UCSD-AML1 (cell line): ENCODE results near the gene ZNF208.
"Not testable (repeated sequence)": the region's sequence is repeated elsewhere in the genome, so short reads cannot be mapped to it uniquely, and the experiment has no call there.

Source experiments
- DNase-seq: peaks from one replicate; lab custom pipeline; 2025; ENCODE audit not compliant: unreplicated experiment; lab: John Stamatoyannopoulos, UW

Gene ZNF208

GRCh38 chr19:22010437-22011143 lies at the start of gene ZNF208:
TSS of gene ZNF208 (minus strand) at chr19:22010943. CDS start at chr19:22010794, 149 bp downstream.
- DNase-seq = not testable (repeated sequence)

- no peak for DNase-seq
These were observed 41.9 kb upstream of the ZNF208 start for GRCh38 chr19:22052644-22053013.

GRCh38 chr19:22041151-22041550 lies 30.4 kb upstream of the ZNF208 start:
- not testable (repeated sequence) for DNase-seq

- no peak for DNase-seq
These were observed 19.9 kb upstream of the ZNF208 start for GRCh38 chr19:22030680-22031079.

- DNase-seq = no peak
These were observed 15.9 kb upstream of the ZNF208 start for GRCh38 chr19:22026687-22027086.

- DNase-seq = not testable (repeated sequence)
These were observed 14.8 kb upstream of the ZNF208 start for GRCh38 chr19:22025539-22025938.

- no peak for DNase-seq
These were observed 40.3 kb downstream of the ZNF208 start for GRCh38 chr19:21970466-21970865.

- no peak for DNase-seq
These were observed 63.0 kb downstream of the ZNF208 start for GRCh38 chr19:21947775-21948174.

- DNase-seq = no peak
These were observed 70.1 kb downstream of the ZNF208 start for GRCh38 chr19:21940684-21941083.

GRCh38 chr19:21934593-21934992 lies 76.2 kb downstream of the ZNF208 start:
- no peak for DNase-seq

GRCh38 chr19:21934131-21934530 lies 76.6 kb downstream of the ZNF208 start:
- no peak for DNase-seq

- no peak for DNase-seq
These were observed 88.5 kb downstream of the ZNF208 start for GRCh38 chr19:21922276-21922675.

- no peak for DNase-seq
These were observed 89.0 kb downstream of the ZNF208 start for GRCh38 chr19:21921691-21922180.

- no peak for DNase-seq
These were observed 95.3 kb downstream of the ZNF208 start for GRCh38 chr19:21915411-21915810.

- no peak for DNase-seq
These were observed 98.1 kb downstream of the ZNF208 start for GRCh38 chr19:21912654-21913053.

GRCh38 chr19:21910318-21910717 lies 100.4 kb downstream of the ZNF208 start:
- no peak for DNase-seq

- no peak for DNase-seq
These were observed 102.7 kb downstream of the ZNF208 start for GRCh38 chr19:21908066-21908465.

- no peak for DNase-seq
These were observed 103.2 kb downstream of the ZNF208 start for GRCh38 chr19:21907516-21907915.

- DNase-seq = no peak
These were observed 108.2 kb downstream of the ZNF208 start for GRCh38 chr19:21902571-21902970.

GRCh38 chr19:21901861-21902260 lies 108.9 kb downstream of the ZNF208 start:
- DNase-seq = no peak

GRCh38 chr19:21900401-21900800 lies 110.3 kb downstream of the ZNF208 start:
- no peak for DNase-seq

- DNase-seq = no peak
These were observed 119.7 kb downstream of the ZNF208 start for GRCh38 chr19:21891086-21891485.

- not testable (repeated sequence) for DNase-seq
These were observed 120.7 kb downstream of the ZNF208 start for GRCh38 chr19:21890017-21890416.
